Activated CD8-positive, alpha-beta memory T cell treated with anti-CD3 and anti-CD28 coated beads, Interleukin-2, amount 10 ng/mL, durations not matched to agents 7 days and 5 days (primary cell): ENCODE data around the gene PUS1. TPM values are rescaled to one million over a fixed set of nuclear protein-coding genes. Genes with fewer than 3 reads are reported as not detected.
"Not testable (repeated sequence)": the region's sequence is repeated elsewhere in the genome, so short reads cannot be mapped to it uniquely, and the experiment has no call there.

Experiments
- ATAC-seq: fragments of 150-1000 bp; cut with Tn5 transposase; one replicate; pipeline ENCODE4 v1.10.0; 2021; ENCODE audit warnings: moderate library complexity
- CTCF ChIA-PET: fragments of 350-600 bp; sonication (Branson Sonifier 250); formaldehyde crosslinking; loops from one replicate; lab custom pipeline; 2021; ENCODE audit warnings: antibody characterized with exemption; lab: Charles Lee
- DNase-seq: peaks from one replicate; pipeline ENCODE4 v3.0.0-alpha.2; 2020
- H3K27ac Mint-ChIP-seq: one replicate; pipeline ENCODE4 v1.8.0; 2021; ENCODE audit warnings: mild to moderate bottlenecking, mixed read lengths
- H3K27me3 Mint-ChIP-seq: one replicate; pipeline ENCODE4 v1.8.0; 2021; ENCODE audit warnings: mixed read lengths
- H3K36me3 Mint-ChIP-seq: one replicate; pipeline ENCODE4 v1.8.0; 2021; ENCODE audit warnings: mild to moderate bottlenecking, mixed read lengths
- H3K4me1 Mint-ChIP-seq: one replicate; pipeline ENCODE4 v1.8.0; 2021; ENCODE audit warnings: mixed read lengths
- H3K4me3 Mint-ChIP-seq: one replicate; pipeline ENCODE4 v1.8.0; 2021; ENCODE audit warnings: mild to moderate bottlenecking, moderate library complexity, mixed read lengths
- H3K9me3 Mint-ChIP-seq: one replicate; pipeline ENCODE4 v1.8.0; 2022; ENCODE audit warnings: low read depth, mixed read lengths
- total RNA-seq, 2 experiments: library from RNA; stranded (reverse); gene quantifications; one replicate each; pipeline ENCODE4 v1.2.3, GENCODE V29; 2021

Gene PUS1
- total RNA-seq, 2 experiments from 2014 or later = 64.2 to 69.3 TPM

- Mint-ChIP-seq H3K36me3 (peaks cover 13% of the 10 kb centered on the region), H3K27me3 (no peaks in the 10 kb centered on the region), H3K4me1 (peaks cover 47% of the 10 kb centered on the region), H3K9me3 (no peaks in the 10 kb centered on the region), H3K27ac (no peak overlapping the region), H3K4me3 (no peak overlapping the region)
- DNase-seq (no peak), ATAC-seq (no peak)
- CTCF ChIA-PET = no interaction called here
These were observed 30.8 kb downstream of the PUS1 start for GRCh38 chr12:131959641-131960589.

GRCh38 chr12:131960590-131961325 is 31.7 kb downstream of the PUS1 start:
- H3K27ac Mint-ChIP-seq, H3K4me3 Mint-ChIP-seq, H3K27me3 Mint-ChIP-seq, H3K9me3 Mint-ChIP-seq, DNase-seq, ATAC-seq, CTCF ChIA-PET: not testable (repeated sequence)
- Mint-ChIP-seq H3K36me3 (peaks cover 17% of the 10 kb centered on the region), H3K4me1 (peaks cover 48% of the 10 kb centered on the region)

- H3K27me3 Mint-ChIP-seq, ATAC-seq, CTCF ChIA-PET, H3K27ac Mint-ChIP-seq, H3K4me3 Mint-ChIP-seq, H3K9me3 Mint-ChIP-seq, DNase-seq: not testable (repeated sequence)
- peaks cover 17% of the 10 kb centered on the region for H3K36me3 Mint-ChIP-seq
- peaks cover 44% of the 10 kb centered on the region for H3K4me1 Mint-ChIP-seq
These were observed 32.3 kb downstream of the PUS1 start for GRCh38 chr12:131961328-131961727.

DNA sequence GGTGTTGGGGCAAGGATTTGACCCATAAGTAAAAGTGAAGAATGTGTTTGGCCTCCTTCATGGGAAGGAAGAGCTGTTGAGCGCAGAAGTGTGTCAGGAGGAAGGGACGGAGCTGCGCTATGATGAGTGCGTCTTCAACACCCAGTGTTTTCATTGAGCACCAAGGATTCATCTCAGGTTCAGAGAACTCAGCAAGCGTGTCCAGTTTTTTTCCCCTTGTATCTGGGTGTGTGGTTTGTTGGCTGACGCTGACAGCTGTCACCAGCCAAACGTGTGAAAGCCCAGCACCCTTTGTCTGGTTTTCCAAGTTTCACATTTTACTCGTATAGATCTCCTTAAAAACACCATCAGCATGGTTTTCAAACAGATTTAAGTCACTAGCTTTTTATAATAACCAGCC is 33.0 kb downstream of the PUS1 start:
- Mint-ChIP-seq H3K36me3 (peaks cover 17% of the 10 kb centered on the region), H3K9me3 (no peaks in the 10 kb centered on the region), H3K27me3 (no peaks in the 10 kb centered on the region), H3K27ac (no peak overlapping the region), H3K4me3 (no peak overlapping the region), H3K4me1 (peaks cover 41% of the 10 kb centered on the region)
- no peak for DNase-seq
- CTCF ChIA-PET = interaction anchor here (0.7 to 1.6 kb wide), 2 partner anchors 27 to 35 kb away, joined by 3 read pairs; no protein-coding TSS in a partner anchor
- ATAC-seq = no peak

DNA sequence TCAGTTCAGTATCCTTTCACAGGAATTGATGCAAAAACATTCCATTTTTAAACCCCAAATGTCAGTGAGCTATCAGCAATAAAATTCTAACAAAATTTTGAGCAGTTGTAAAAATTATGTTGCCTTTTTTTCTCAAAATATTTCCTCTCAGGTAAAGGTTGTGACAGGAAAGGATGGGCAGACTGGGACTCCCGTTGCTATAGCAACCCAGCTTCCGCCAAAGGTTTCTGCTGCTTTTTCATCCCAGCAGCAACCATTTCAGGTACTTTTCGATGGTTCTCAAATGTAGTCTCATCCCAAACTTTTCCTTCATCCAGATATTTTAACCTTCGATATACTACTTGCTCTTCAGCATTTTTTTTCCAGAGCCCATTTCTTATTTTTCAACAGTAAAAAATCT is 34.3 kb downstream of the PUS1 start:
- CTCF ChIA-PET = interaction anchor here (0.9 to 1.6 kb wide), 2 partner anchors 34 to 178 kb away, joined by 3 read pairs; no protein-coding TSS in a partner anchor
- H3K4me3 Mint-ChIP-seq = no peak overlapping the region
- H3K27ac Mint-ChIP-seq = no peak overlapping the region
- peaks cover 37% of the 10 kb centered on the region for H3K4me1 Mint-ChIP-seq
- H3K9me3 Mint-ChIP-seq = no peaks in the 10 kb centered on the region
- DNase-seq (no peak), ATAC-seq (no peak)
- peaks cover 25% of the 10 kb centered on the region for H3K36me3 Mint-ChIP-seq
- H3K27me3 Mint-ChIP-seq = no peaks in the 10 kb centered on the region

- CTCF ChIA-PET = no interaction called here
- Mint-ChIP-seq H3K27me3 (no peaks in the 10 kb centered on the region), H3K4me3 (no peak overlapping the region), H3K27ac (no peak overlapping the region), H3K9me3 (no peaks in the 10 kb centered on the region), H3K4me1 (peaks cover 28% of the 10 kb centered on the region), H3K36me3 (peaks cover 28% of the 10 kb centered on the region)
- no peak for ATAC-seq
- DNase-seq = no peak
These were observed 36.0 kb downstream of the PUS1 start for GRCh38 chr12:131965073-131965472.

DNA sequence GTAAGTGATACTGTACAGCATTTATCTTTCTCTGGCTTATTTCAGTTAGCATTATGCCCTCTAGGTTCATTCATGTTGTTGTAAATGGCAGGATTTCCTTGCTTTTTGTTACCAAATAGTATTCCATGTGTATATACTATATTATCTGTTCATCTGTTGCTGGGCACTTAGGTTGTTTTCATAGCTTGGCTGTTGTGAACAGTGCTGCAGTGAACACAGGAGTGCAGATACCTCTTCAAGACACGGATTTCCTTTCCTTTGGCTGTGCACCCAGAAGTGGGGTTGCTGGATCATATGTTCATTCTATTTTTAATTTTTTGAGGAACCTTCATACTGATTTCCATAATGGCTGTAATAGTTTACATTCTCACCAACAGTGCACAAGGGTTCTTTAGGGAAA is 42.1 kb downstream of the PUS1 start:
- H3K9me3 Mint-ChIP-seq = no peaks in the 10 kb centered on the region
- H3K27me3 Mint-ChIP-seq = no peaks in the 10 kb centered on the region
- ATAC-seq (no peak), DNase-seq (no peak)
- no peak overlapping the region for H3K4me3 Mint-ChIP-seq
- H3K4me1 Mint-ChIP-seq = peaks cover 2% of the 10 kb centered on the region
- CTCF ChIA-PET = no interaction called here
- no peak overlapping the region for H3K27ac Mint-ChIP-seq
- H3K36me3 Mint-ChIP-seq = peaks cover 11% of the 10 kb centered on the region

GRCh38 chr12:131975228-131975627 is 46.2 kb downstream of the PUS1 start:
- no peaks in the 10 kb centered on the region for H3K4me1 Mint-ChIP-seq
- H3K36me3 Mint-ChIP-seq = peaks cover 13% of the 10 kb centered on the region
- ATAC-seq (no peak), DNase-seq (no peak)
- H3K27ac Mint-ChIP-seq = peak overlapping the region; percentile 17
- no peaks in the 10 kb centered on the region for H3K9me3 Mint-ChIP-seq
- H3K4me3 Mint-ChIP-seq = no peak overlapping the region
- H3K27me3 Mint-ChIP-seq = no peaks in the 10 kb centered on the region
- CTCF ChIA-PET = no interaction called here

- ATAC-seq = no peak
- CTCF ChIA-PET = interaction anchor here (0.6 to 1.4 kb wide), 2 partner anchors 137 to 144 kb away, joined by 3 read pairs; no protein-coding TSS in a partner anchor
- H3K4me3 Mint-ChIP-seq = no peak overlapping the region
- no peaks in the 10 kb centered on the region for H3K27me3 Mint-ChIP-seq
- no peaks in the 10 kb centered on the region for H3K9me3 Mint-ChIP-seq
- DNase-seq = no peak
- H3K4me1 Mint-ChIP-seq = peaks cover 5% of the 10 kb centered on the region
- H3K36me3 Mint-ChIP-seq = peaks cover 23% of the 10 kb centered on the region
- H3K27ac Mint-ChIP-seq = no peak overlapping the region
These were observed 50.5 kb downstream of the PUS1 start for GRCh38 chr12:131979606-131980005.

- no peak overlapping the region for H3K4me3 Mint-ChIP-seq
- H3K27ac Mint-ChIP-seq = no peak overlapping the region
- H3K36me3 Mint-ChIP-seq = peaks cover 23% of the 10 kb centered on the region
- ATAC-seq (no peak), DNase-seq (no peak)
- peaks cover 5% of the 10 kb centered on the region for H3K4me1 Mint-ChIP-seq
- no peaks in the 10 kb centered on the region for H3K9me3 Mint-ChIP-seq
- no peaks in the 10 kb centered on the region for H3K27me3 Mint-ChIP-seq
- CTCF ChIA-PET = interaction anchor here (0.6 to 1.4 kb wide), 2 partner anchors 138 to 145 kb away, joined by 3 read pairs; no protein-coding TSS in a partner anchor
These were observed 51.2 kb downstream of the PUS1 start for GRCh38 chr12:131980263-131980662.

DNA sequence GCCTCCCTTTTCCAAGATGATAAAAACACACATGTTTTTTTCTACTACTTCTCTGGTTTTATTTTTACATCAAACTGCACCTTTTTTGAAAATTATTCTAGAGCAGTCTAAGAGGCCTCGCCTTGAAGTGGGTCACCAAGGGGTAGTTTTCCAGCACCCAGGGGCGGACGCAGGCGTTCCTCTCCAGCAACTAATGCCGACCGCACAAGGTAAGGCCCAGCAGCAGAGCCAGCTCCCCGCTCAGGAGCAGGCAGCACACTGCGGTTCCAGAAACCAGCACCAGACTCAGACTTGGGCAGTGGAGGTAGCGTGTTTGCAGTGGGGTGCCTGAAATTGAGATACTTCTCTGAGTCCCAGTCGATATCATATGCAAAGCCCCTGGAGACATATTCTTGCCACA is 52.3 kb downstream of the PUS1 start:
- peaks cover 23% of the 10 kb centered on the region for H3K36me3 Mint-ChIP-seq
- no peak for DNase-seq
- no peaks in the 10 kb centered on the region for H3K9me3 Mint-ChIP-seq
- H3K27me3 Mint-ChIP-seq = no peaks in the 10 kb centered on the region
- CTCF ChIA-PET = no interaction called here
- H3K27ac Mint-ChIP-seq = no peak overlapping the region
- no peak for ATAC-seq
- H3K4me1 Mint-ChIP-seq = peaks cover 5% of the 10 kb centered on the region
- no peak overlapping the region for H3K4me3 Mint-ChIP-seq

- CTCF ChIA-PET = no interaction called here
- Mint-ChIP-seq H3K27me3 (no peaks in the 10 kb centered on the region), H3K9me3 (no peaks in the 10 kb centered on the region), H3K4me3 (no peak overlapping the region), H3K4me1 (peaks cover 5% of the 10 kb centered on the region), H3K27ac (no peak overlapping the region), H3K36me3 (peaks cover 29% of the 10 kb centered on the region)
- DNase-seq (no peak), ATAC-seq (no peak)
These were observed 53.0 kb downstream of the PUS1 start for GRCh38 chr12:131982041-131982440.

GRCh38 chr12:131983026-131983425 is 54.0 kb downstream of the PUS1 start:
- ATAC-seq (no peak), DNase-seq (peak; percentile 35)
- no peak overlapping the region for H3K27ac Mint-ChIP-seq
- peaks cover 29% of the 10 kb centered on the region for H3K36me3 Mint-ChIP-seq
- no peaks in the 10 kb centered on the region for H3K9me3 Mint-ChIP-seq
- peaks cover 5% of the 10 kb centered on the region for H3K4me1 Mint-ChIP-seq
- CTCF ChIA-PET = no interaction called here
- no peak overlapping the region for H3K4me3 Mint-ChIP-seq
- H3K27me3 Mint-ChIP-seq = no peaks in the 10 kb centered on the region
